Upper lobe of left lung (tissue), 6 donors: ENCODE data around the gene EVI5. TPM values are rescaled to one million over a fixed set of nuclear protein-coding genes. Genes with fewer than 3 reads are reported as not detected.
"Not testable (repeated sequence)": the region's sequence is repeated elsewhere in the genome, so short reads cannot be mapped to it uniquely, and the experiment has no call there.

Experiments
- ATAC-seq, 2 donors: fragments of 200-7000 bp; cut with Tn5 transposase; one replicate each; pipeline ENCODE4 v1.9.1; 2022; ENCODE audit warnings: mild to moderate bottlenecking in 2 of 2, moderate library complexity in 2 of 2; ENCODE audit not compliant: low FRiP score in 2 of 2
- DNase-seq, 2 donors: peaks; one replicate each; pipeline ENCODE4 v3.0.0-alpha.2; 2019 to 2020
- H3K27ac ChIP-seq, 4 donors: fragments of 200-600 bp; sonication (generic); one replicate each; pipeline ENCODE4 v1.5.1; 2016 to 2019
- H3K27me3 ChIP-seq, 4 donors: fragments of 200-600 bp; sonication (generic); one replicate each; pipeline ENCODE4 v1.5.1; 2017 to 2019
- H3K36me3 ChIP-seq, 4 donors: fragments of 200-600 bp; sonication (generic); one replicate each; pipeline ENCODE4 v1.5.1; 2016 to 2019
- H3K4me1 ChIP-seq, 4 donors: fragments of 200-600 bp; sonication (generic); one replicate each; pipeline ENCODE4 v1.5.1; 2018 to 2019
- H3K4me3 ChIP-seq, 4 donors: fragments of 200-600 bp; sonication (generic); one replicate each; pipeline ENCODE4 v1.5.1; 2017 to 2019; ENCODE audit warnings: mild to moderate bottlenecking in 2 of 4, moderate library complexity in 1 of 4
- H3K9me3 ChIP-seq, 4 donors: fragments of 200-600 bp; sonication (generic); one replicate each; pipeline ENCODE4 v1.5.1; 2018 to 2019
- CTCF ChIP-seq, 6 experiments: fragments of 450-650 bp in 4 of 6; fragments of 200-600 bp in 2 of 6; sonication (generic) in 2 of 6; IDR thresholded peaks; one replicate each; pipeline ENCODE4 v1.5.1; 2016 to 2019; ENCODE audit warnings: antibody characterized with exemption in 6 of 6
- EP300 ChIP-seq, 4 donors: sonication (generic); formaldehyde crosslinking; IDR thresholded peaks; one replicate each; pipeline ENCODE4 v1.5.1; 2017; ENCODE audit warnings: antibody characterized with exemption in 4 of 4, control low read depth in 2 of 4
- POLR2A ChIP-seq, 4 donors: fragments of 450-650 bp; IDR thresholded peaks; one replicate each; pipeline ENCODE4 v1.5.1; 2016 to 2017; ENCODE audit warnings: antibody characterized with exemption in 4 of 4, mild to moderate bottlenecking in 2 of 4
- POLR2AphosphoS5 ChIP-seq, 2 donors: sonication (generic); formaldehyde crosslinking; IDR thresholded peaks; one replicate each; pipeline ENCODE4 v1.5.1; 2017; ENCODE audit warnings: antibody characterized with exemption in 2 of 2
- WGBS, 2 donors: methylation state at CpG; one replicate each; pipeline ENCODE4 v1.1.5; 2017 to 2018; 5-methylcytosine and 5-hydroxymethylcytosine counted together
- total RNA-seq, 6 donors: library from RNA; depleted of rRNA in 4 of 6; stranded (reverse); fragments of >200 nt in 4 of 6; gene quantifications; one replicate each; pipeline versions ENCODE4 v1.1.0 to v1.2.1, GENCODE V29; 2016 to 2021
- donor health status: DM: no; HTN: no; CAD: no; lungs with moderate emphysema.
- donor health status: DM: no; HTN: yes; CAD: no; lungs with severe emphysema.

The EVI5 gene
- total RNA-seq, 6 donors from 2014 or later: 33.5 to 62.3 (median 39.6) TPM

DNA sequence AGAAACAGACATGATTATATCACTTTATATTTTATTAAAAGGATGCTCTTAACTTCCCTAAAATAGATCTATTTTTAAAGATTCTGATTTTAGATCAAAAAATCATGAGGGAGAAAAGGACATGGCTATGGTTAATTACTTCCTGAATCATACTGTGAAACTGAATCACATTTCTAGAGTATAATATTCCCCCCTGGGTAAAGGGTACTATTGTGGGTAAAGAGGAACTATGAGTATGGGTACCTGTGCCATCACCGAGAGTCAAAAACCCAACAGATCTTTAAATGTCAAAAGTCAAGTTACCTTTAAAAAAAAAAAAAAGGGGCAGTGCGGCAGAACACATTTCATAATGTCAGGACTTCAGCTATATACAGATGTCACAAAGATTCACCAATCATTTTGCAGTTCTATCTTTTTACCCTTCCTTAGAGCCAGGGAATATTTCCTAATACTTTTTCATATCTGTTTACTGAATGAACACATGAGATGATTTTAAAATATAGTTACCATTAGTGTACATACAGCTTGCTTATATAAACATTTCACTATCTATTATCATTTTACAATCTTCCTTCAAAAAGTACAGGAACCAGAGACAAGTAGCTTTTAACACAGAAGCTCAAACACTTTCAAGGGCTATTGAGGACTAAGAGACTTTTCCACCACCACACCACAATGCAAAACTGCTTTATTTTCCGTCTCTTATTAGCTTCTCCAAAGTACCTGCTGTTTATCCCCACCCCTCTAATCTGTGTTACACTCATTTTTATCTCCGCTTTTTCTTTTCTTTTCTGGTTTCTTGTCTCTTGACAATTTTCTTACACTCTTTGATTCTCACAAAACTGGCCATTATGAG is 45.0 kb downstream of the EVI5 start:
- Histone ChIP-seq H3K4me1 (peaks cover 0 to 9% (median 2%) of the 10 kb centered on the region in 4 donors), H3K36me3 (peaks cover 0 to under 1% (median 0%) of the 10 kb centered on the region in 4 donors), H3K27me3 (no peaks in the 10 kb centered on the region), H3K9me3 (no peaks in the 10 kb centered on the region), H3K27ac (no peak overlapping the region), H3K4me3 (no peak overlapping the region)
- no peak for ATAC-seq
- TF ChIP-seq EP300 (IDR thresholded peaks at IDR 0.05) (no peak), POLR2A (IDR thresholded peaks at IDR 0.05) (no peak), POLR2AphosphoS5 (IDR thresholded peaks at IDR 0.05) (no peak), CTCF (IDR thresholded peaks at IDR 0.05) (no peak)
- DNase-seq: no peak
- WGBS, 2 donors: 52 to 63% methylated on average over 4 of the region's 4 CpGs

- DNase-seq: no peak
Measured at GRCh38 chr1:92736395-92736794, 48.5 kb downstream of the EVI5 start.

GRCh38 chr1:92730476-92730875 is 54.4 kb downstream of the EVI5 start:
- no peak for DNase-seq
- peaks cover 0 to 3% (median 0%) of the 10 kb centered on the region in 4 donors for H3K36me3 ChIP-seq
- no peak overlapping the region for H3K27ac ChIP-seq
- no peaks in the 10 kb centered on the region for H3K4me1 ChIP-seq
- H3K9me3 ChIP-seq: no peaks in the 10 kb centered on the region
- 97% methylated on average over 2 of the region's 2 CpGs for WGBS, 2 donors
- H3K4me3 ChIP-seq: no peak overlapping the region
- H3K27me3 ChIP-seq: no peaks in the 10 kb centered on the region
- TF ChIP-seq POLR2A (IDR thresholded peaks at IDR 0.05) (no peak), POLR2AphosphoS5 (IDR thresholded peaks at IDR 0.05) (no peak), CTCF (IDR thresholded peaks at IDR 0.05) (no peak), EP300 (IDR thresholded peaks at IDR 0.05) (no peak)
- ATAC-seq: no peak

More at GRCh38 chr1:92736395-92736794, 48.5 kb downstream of the EVI5 start:
- no peak for ATAC-seq
- Histone ChIP-seq H3K4me1 (peaks cover 0 to 9% (median 2%) of the 10 kb centered on the region in 4 donors), H3K36me3 (peaks cover 0 to 3% (median 0%) of the 10 kb centered on the region in 4 donors), H3K27me3 (no peaks in the 10 kb centered on the region), H3K27ac (no peak overlapping the region), H3K9me3 (no peaks in the 10 kb centered on the region), H3K4me3 (no peak overlapping the region)
- 84 to 90% methylated on average over 4 of the region's 4 CpGs for WGBS, 2 donors
- no peak for TF ChIP-seq POLR2AphosphoS5 (IDR thresholded peaks at IDR 0.05)
- TF ChIP-seq POLR2A (IDR thresholded peaks at IDR 0.05): no peak
- no peak for TF ChIP-seq CTCF (IDR thresholded peaks at IDR 0.05)
- no peak for TF ChIP-seq EP300 (IDR thresholded peaks at IDR 0.05)

- no peak overlapping the region for H3K27ac ChIP-seq
- H3K9me3 ChIP-seq: no peaks in the 10 kb centered on the region
- no peak overlapping the region for H3K4me3 ChIP-seq
- no peak for DNase-seq
- peak in 1 of 2 donors; percentile 51 for ATAC-seq
- 68 to 82% methylated on average over 4 of the region's 4 CpGs for WGBS, 2 donors
- H3K27me3 ChIP-seq: no peaks in the 10 kb centered on the region
- H3K4me1 ChIP-seq: no peaks in the 10 kb centered on the region
- H3K36me3 ChIP-seq: no peaks in the 10 kb centered on the region
- TF ChIP-seq EP300 (IDR thresholded peaks at IDR 0.05): no peak
- TF ChIP-seq POLR2AphosphoS5 (IDR thresholded peaks at IDR 0.05): no peak
- TF ChIP-seq POLR2A (IDR thresholded peaks at IDR 0.05): no peak
- TF ChIP-seq CTCF (IDR thresholded peaks at IDR 0.05): no peak
Measured at GRCh38 chr1:92728697-92729096, 56.2 kb downstream of the EVI5 start.

DNA sequence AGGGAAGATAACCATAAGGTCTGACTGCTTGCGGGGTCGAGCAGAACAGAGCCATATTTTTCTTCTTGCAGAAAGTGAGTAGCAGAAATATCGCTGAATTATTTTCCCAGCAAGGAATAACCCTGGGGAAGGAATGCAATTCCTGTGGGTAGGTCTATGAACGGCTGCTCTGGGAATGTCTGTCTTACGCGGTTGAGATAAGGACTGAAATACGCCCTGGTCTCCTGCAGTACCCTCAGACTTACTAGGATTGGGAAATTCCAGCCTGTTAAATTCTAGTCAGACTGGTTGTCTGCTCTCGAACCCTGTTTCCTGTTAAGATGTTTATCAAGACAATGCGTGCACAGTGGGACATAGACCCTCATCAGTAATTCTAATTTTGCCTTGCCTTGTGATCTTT is 61.2 kb downstream of the EVI5 start:
- WGBS, 2 donors: 93 to 94% methylated on average over 9 of the region's 9 CpGs
- not testable (repeated sequence) for DNase-seq, ATAC-seq

More for the DNA sequence above, 61.2 kb downstream of the EVI5 start:
- H3K27me3 ChIP-seq, H3K9me3 ChIP-seq, H3K4me1 ChIP-seq, H3K27ac ChIP-seq, H3K36me3 ChIP-seq, H3K4me3 ChIP-seq: not testable (repeated sequence)
